HepG2 (cell line): ENCODE data around the gene CDK8. TPM values are rescaled to one million over a fixed set of nuclear protein-coding genes. Genes with fewer than 3 reads are reported as not detected.

Experiments
- ATAC-seq: fragments of 200-7000 bp; cut with Tn5 transposase; 3 replicates; pipeline ENCODE4 v1.9.1; 2020; ENCODE audit warnings: mild to moderate bottlenecking, moderate library complexity
- BruUV-seq: library from RNA; stranded (reverse); fragments of 400-500 nt; replicated peaks from 2 replicates; lab custom pipeline; 2021; lab: Mats Ljungman, UMichigan
- CTCF ChIA-PET: fragments of 300-600 bp; formaldehyde crosslinking; extraction: SDS; loops from one replicate; lab custom pipeline; 2021; ENCODE audit warnings: low total read pairs, inconsistent platforms, low intra/inter-chr PET ratio; lab: Yijun Ruan, JAX
- POLR2A ChIA-PET: fragments of 350-600 bp; sonication (Branson Sonifier 250); formaldehyde crosslinking; loops from one replicate; lab custom pipeline; 2020; ENCODE audit warnings: antibody characterized with exemption, inconsistent platforms; lab: Yijun Ruan, JAX
- DNase-seq: peaks from one replicate; pipeline ENCODE4 v3.0.0-alpha.2; 2015; ENCODE audit warnings: low spot score
- FAIRE-seq: peaks from 3 replicates; lab custom pipeline; 2011; peaks lifted over from hg19 to GRCh38; lab: Jason Lieb, UNC
- H2AFZ ChIP-seq: one replicate; pipeline ENCODE4 v1.6.1; 2011; ENCODE audit warnings: low read length, inconsistent platforms
- H3K27ac ChIP-seq: fragments of 300-600 bp; 3 replicates; pipeline ENCODE4 v1.8.0; 2011; ENCODE audit warnings: mixed run types, mild to moderate bottlenecking, mixed read lengths, low read length, inconsistent platforms; ENCODE audit not compliant: insufficient read depth; ENCODE audit errors: extremely low read length
- H3K27me3 ChIP-seq, 2 experiments: fragments of 200-600 bp in 1 of 2; 2 replicates in 1 of 2; 3 replicates in 1 of 2; pipeline versions ENCODE4 v1.6.0 to v1.8.0; 2011; ENCODE audit warnings: low read length in 2 of 2, mild to moderate bottlenecking in 2 of 2, moderate library complexity in 2 of 2, inconsistent platforms in 1 of 2; ENCODE audit not compliant: insufficient read depth in 2 of 2, control insufficient read depth in 1 of 2
- H3K36me3 ChIP-seq, 2 experiments: fragments of 200-600 bp in 1 of 2; replicated peaks in 1 of 2; 2 replicates in 1 of 2; 3 replicates in 1 of 2; pipeline versions ENCODE4 v1.5.1 to v1.8.0; 2011; ENCODE audit warnings: low read length in 2 of 2, inconsistent platforms in 1 of 2; ENCODE audit not compliant: insufficient read depth in 2 of 2, control insufficient read depth in 1 of 2
- H3K4me1 ChIP-seq: 2 replicates; pipeline ENCODE4 v1.5.1; 2012; ENCODE audit warnings: low read length, inconsistent platforms; ENCODE audit not compliant: insufficient read depth
- H3K4me2 ChIP-seq: 2 replicates; pipeline ENCODE4 v1.6.0; 2011; ENCODE audit warnings: low read depth, low read length, inconsistent platforms
- H3K4me3 ChIP-seq, 3 experiments: fragments of 200-600 bp in 1 of 3; sonication (generic), shearing (Covaris generic) in 1 of 3; replicated peaks in 1 of 3; 2 replicates each; pipeline ENCODE4 v1.5.1; 2011 to 2016; ENCODE audit warnings: low read length in 3 of 3, inconsistent platforms in 2 of 3, low read depth in 2 of 3, mild to moderate bottlenecking in 2 of 3, control low read depth in 1 of 3, mixed read lengths in 1 of 3; ENCODE audit not compliant: insufficient read depth in 1 of 3
- H3K79me2 ChIP-seq: one replicate; pipeline ENCODE4 v1.6.1; 2011; ENCODE audit warnings: low read length, inconsistent platforms; ENCODE audit not compliant: insufficient read depth
- H3K9ac ChIP-seq: 2 replicates; pipeline ENCODE4 v1.6.0; 2011; ENCODE audit warnings: mild to moderate bottlenecking, low read depth, low read length, inconsistent platforms; ENCODE audit not compliant: insufficient read depth
- H3K9me3 ChIP-seq: 2 replicates; pipeline ENCODE4 v1.5.1; 2012; ENCODE audit warnings: mild to moderate bottlenecking, low read length
- H4K20me1 ChIP-seq: 2 replicates; pipeline ENCODE4 v1.6.0; 2011; ENCODE audit warnings: inconsistent platforms, mild to moderate bottlenecking, low read length, moderate library complexity; ENCODE audit not compliant: insufficient read depth
- AGO1 ChIP-seq: fragments of 200-400 bp; formaldehyde crosslinking; IDR thresholded peaks from 2 replicates; pipeline ENCODE4 v1.6.1; 2017; ENCODE audit warnings: mild to moderate bottlenecking, low read depth, low read length, moderate library complexity; ENCODE audit not compliant: poor library complexity, severe bottlenecking
- CBFB ChIP-seq: sonication (generic); formaldehyde crosslinking; IDR thresholded peaks from 2 replicates; pipeline ENCODE4 v1.4.0; 2020; ENCODE audit warnings: missing genetic modification reagents
- FOXA1 ChIP-seq, 2 experiments: fragments of 450-650 bp in 1 of 2; sonication (generic) in 1 of 2; formaldehyde crosslinking in 1 of 2; IDR thresholded peaks; 2 replicates each; pipeline versions ENCODE4 v1.4.0 to v1.6.1; 2016 to 2020; ENCODE audit warnings: missing genetic modification reagents in 1 of 2
- FOXP1 ChIP-seq, 2 experiments: fragments of 450-650 bp in 1 of 2; IDR thresholded peaks; 2 replicates each; pipeline ENCODE4 v1.6.1; 2017 to 2018; ENCODE audit warnings: antibody characterized with exemption in 1 of 2
- GRHL1 ChIP-seq: sonication (generic); formaldehyde crosslinking; conservative IDR thresholded peaks from 2 replicates; pipeline ENCODE4 v1.8.0; 2022; ENCODE audit warnings: missing genetic modification reagents
- HES4 ChIP-seq: sonication (generic); formaldehyde crosslinking; IDR thresholded peaks from 2 replicates; pipeline ENCODE4 v1.9.0; 2021; ENCODE audit warnings: mild to moderate bottlenecking, missing genetic modification reagents, borderline replicate concordance
- NFKBIZ ChIP-seq: IDR thresholded peaks from 2 replicates; pipeline ENCODE4 v1.6.1; 2018; ENCODE audit warnings: missing genetic modification reagents, missing compliant biosample characterization
- PLRG1 ChIP-seq: fragments of 450-650 bp; conservative IDR thresholded peaks from 2 replicates; pipeline ENCODE4 v1.6.1; 2016
- RBM22 ChIP-seq: fragments of 200-400 bp; formaldehyde crosslinking; optimal IDR thresholded peaks from 2 replicates; pipeline ENCODE3; 2017; ENCODE audit warnings: mild to moderate bottlenecking, low read length, moderate library complexity
- TAF15 ChIP-seq: fragments of 200-400 bp; formaldehyde crosslinking; IDR thresholded peaks from one replicate; pipeline ENCODE4 v1.6.1; 2018; ENCODE audit warnings: mild to moderate bottlenecking, low read depth, low read length; ENCODE audit not compliant: poor library complexity, severe bottlenecking
- TGIF2 ChIP-seq: IDR thresholded peaks from 2 replicates; pipeline ENCODE4 v1.6.1; 2016; ENCODE audit warnings: control low read depth, missing compliant biosample characterization
- ZBTB38 ChIP-seq: sonication (generic); formaldehyde crosslinking; IDR thresholded peaks from 2 replicates; pipeline ENCODE4 v1.5.1; 2020; ENCODE audit warnings: mild to moderate bottlenecking, missing genetic modification reagents
- ZNF766 ChIP-seq: sonication (generic); formaldehyde crosslinking; IDR thresholded peaks from 2 replicates; pipeline ENCODE4 v1.5.0; 2020; ENCODE audit warnings: missing genetic modification reagents, borderline replicate concordance
- ZNF768 ChIP-seq: sonication (generic); formaldehyde crosslinking; IDR thresholded peaks from 2 replicates; pipeline ENCODE4 v1.4.0; 2020; ENCODE audit warnings: missing genetic modification reagents
- ZNF781 ChIP-seq: sonication (generic); formaldehyde crosslinking; IDR thresholded peaks from 2 replicates; pipeline ENCODE4 v1.5.1; 2020; ENCODE audit warnings: borderline replicate concordance, mild to moderate bottlenecking, missing genetic modification reagents; ENCODE audit errors: not compliant biosample characterization
- ZSCAN12 ChIP-seq: sonication (generic); formaldehyde crosslinking; IDR thresholded peaks from 2 replicates; pipeline ENCODE4 v1.9.0; 2021; ENCODE audit warnings: mild to moderate bottlenecking, missing genetic modification reagents
- WGBS: methylation state at CpG from one replicate; pipeline ENCODE4 v1.1.6; 2017; ENCODE audit warnings: low lambda C conversion rate; 5-methylcytosine and 5-hydroxymethylcytosine counted together
- in situ Hi-C: cut with HindIII; loops from 2 replicates; pipeline ENCODE4 v1.10.0; 2017; ENCODE audit warnings: low pct_unique_long_range_greater_than_20kb; ENCODE audit not compliant: extremely low pct_ligation_motif_present
- intact Hi-C: fragments of 100-400 bp; cut with micrococcal nuclease; formaldehyde crosslinking; loops from one replicate; pipeline ENCODE4 v1.10.0; 2022; ENCODE audit not compliant: unreplicated experiment
- polyA plus RNA-seq, 8 experiments: library from polyadenylated mRNA; depleted of rRNA in 3 of 8; stranded (reverse) in 7 of 8; unstranded in 1 of 8; fragments of >200 nt; fragmentation: Illumina TruSeq in 4 of 8; extraction: Trizol in 4 of 8; gene quantifications; 2 replicates each; pipeline versions ENCODE4 v1.2.1 to v1.2.3, GENCODE V29; 2011 to 2016; ENCODE audit warnings: low read depth in 4 of 8, missing spikeins in 1 of 8, mixed read lengths in 1 of 8; ENCODE audit not compliant: insufficient read depth in 1 of 8
- total RNA-seq, 5 experiments: library from RNA; depleted of rRNA; stranded (reverse); fragments of >200 nt; fragmentation: Illumina TruSeq; extraction: Trizol; gene quantifications; 2 replicates each; pipeline ENCODE4 v1.2.3, GENCODE V29; 2016; ENCODE audit warnings: low read depth in 1 of 5
- TF ChIP-seq, protein P1 (sequence below): sonication (generic); formaldehyde crosslinking; IDR thresholded peaks from 2 replicates; pipeline ENCODE4 v1.5.0; 2020; ENCODE audit warnings: missing genetic modification reagents
- TF ChIP-seq, protein P2 (sequence below): sonication (generic); formaldehyde crosslinking; IDR thresholded peaks from 2 replicates; pipeline ENCODE4 v1.4.0; 2020; ENCODE audit warnings: mild to moderate bottlenecking, missing genetic modification reagents, borderline replicate concordance

CDK8 gene
- total and polyA plus RNA-seq, 2 of the 13 experiments (the other 11 are each of a cell fraction or from before 2014, with no cell fraction given), result 15.8 to 16.4 TPM

- 97% methylated on average over 3 of the region's 3 CpGs for WGBS
- no peak for FAIRE-seq
- no peak overlapping the region for H3K4me3 ChIP-seq
- ChIA-PET CTCF (no interaction called here), POLR2A (no interaction called here)
- H3K9me3 ChIP-seq, result no peaks in the 10 kb centered on the region
- no peak for ATAC-seq
- H3K27ac ChIP-seq, result no peak overlapping the region
- H3K4me1 ChIP-seq, result peaks cover 8% of the 10 kb centered on the region
- H3K27me3 ChIP-seq, result no peaks in the 10 kb centered on the region
- H3K4me2 ChIP-seq, result no peak overlapping the region
- H4K20me1 ChIP-seq, result no peaks in the 10 kb centered on the region
- BruUV-seq, result no TSS peak
- in situ Hi-C loops (no loop called here), intact Hi-C loops (no loop called here)
- H3K36me3 ChIP-seq, result peaks cover 2 to 13% of the 10 kb centered on the region in 2 experiments; a peak in 3 of 5 replicates
- no peaks in the 10 kb centered on the region for H3K79me2 ChIP-seq
- DNase-seq, result no peak
- H3K9ac ChIP-seq, result no peak overlapping the region
- no peak overlapping the region for H2AFZ ChIP-seq
- TF ChIP-seq, protein P1, sequence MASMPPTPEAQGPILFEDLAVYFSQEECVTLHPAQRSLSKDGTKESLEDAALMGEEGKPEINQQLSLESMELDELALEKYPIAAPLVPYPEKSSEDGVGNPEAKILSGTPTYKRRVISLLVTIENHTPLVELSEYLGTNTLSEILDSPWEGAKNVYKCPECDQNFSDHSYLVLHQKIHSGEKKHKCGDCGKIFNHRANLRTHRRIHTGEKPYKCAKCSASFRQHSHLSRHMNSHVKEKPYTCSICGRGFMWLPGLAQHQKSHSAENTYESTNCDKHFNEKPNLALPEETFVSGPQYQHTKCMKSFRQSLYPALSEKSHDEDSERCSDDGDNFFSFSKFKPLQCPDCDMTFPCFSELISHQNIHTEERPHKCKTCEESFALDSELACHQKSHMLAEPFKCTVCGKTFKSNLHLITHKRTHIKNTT (CRISPR knock-in tag), result no peak
- TF ChIP-seq, protein P2, sequence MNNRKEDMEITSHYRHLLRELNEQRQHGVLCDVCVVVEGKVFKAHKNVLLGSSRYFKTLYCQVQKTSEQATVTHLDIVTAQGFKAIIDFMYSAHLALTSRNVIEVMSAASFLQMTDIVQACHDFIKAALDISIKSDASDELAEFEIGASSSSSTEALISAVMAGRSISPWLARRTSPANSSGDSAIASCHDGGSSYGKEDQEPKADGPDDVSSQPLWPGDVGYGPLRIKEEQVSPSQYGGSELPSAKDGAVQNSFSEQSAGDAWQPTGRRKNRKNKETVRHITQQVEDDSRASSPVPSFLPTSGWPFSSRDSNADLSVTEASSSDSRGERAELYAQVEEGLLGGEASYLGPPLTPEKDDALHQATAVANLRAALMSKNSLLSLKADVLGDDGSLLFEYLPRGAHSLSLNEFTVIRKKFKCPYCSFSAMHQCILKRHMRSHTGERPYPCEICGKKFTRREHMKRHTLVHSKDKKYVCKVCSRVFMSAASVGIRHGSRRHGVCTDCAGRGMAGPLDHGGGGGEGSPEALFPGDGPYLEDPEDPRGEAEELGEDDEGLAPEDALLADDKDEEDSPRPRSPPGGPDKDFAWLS (CRISPR knock-in tag), result no peak
- TF ChIP-seq AGO1 (no peak), GRHL1 (CRISPR knock-in tag) (no peak), PLRG1 (no peak), CBFB (no peak), RBM22 (no peak), ZBTB38 (CRISPR knock-in tag) (no peak), HES4 (no peak), ZNF768 (CRISPR knock-in tag) (no peak), ZNF781 (CRISPR knock-in tag) (no peak), FOXA1 (IDR thresholded peaks at IDR 0.05) (no peak), FOXA1 (CRISPR knock-in tag; IDR thresholded peaks at IDR 0.05) (no peak), NFKBIZ (no peak), ZNF766 (no peak), FOXP1 (IDR thresholded peaks at IDR 0.05) (no peak), FOXP1 (CRISPR knock-in tag; IDR thresholded peaks at IDR 0.05) (no peak), TGIF2 (CRISPR knock-in tag) (no peak), ZSCAN12 (no peak), TAF15 (no peak)
These were observed 136.3 kb downstream of the CDK8 start for GRCh38 chr13:26390203-26390602.
